Panc1 (cell line): ENCODE results near the gene OARD1. TPM values are rescaled to one million over a fixed set of nuclear protein-coding genes. Genes with fewer than 3 reads are reported as not detected.
A peak's percentile ranks its signal among the peaks of the same experiment; 100 is the strongest.

Experiments
- ATAC-seq: fragments of 200-7000 bp; cut with Tn5 transposase; 2 replicates; pipeline ENCODE4 v1.9.1; 2020; ENCODE audit warnings: mild to moderate bottlenecking, moderate library complexity
- BruUV-seq: library from RNA; stranded (reverse); fragments of 400-500 nt; replicated peaks from 2 replicates; lab custom pipeline; 2021; lab: Mats Ljungman, UMichigan
- CTCF ChIA-PET: fragments of 300-600 bp; sonication (Branson Sonifier 250); formaldehyde crosslinking; loops from one replicate; lab custom pipeline; 2022; ENCODE audit warnings: antibody characterized with exemption; lab: Charles Lee
- POLR2A ChIA-PET: fragments of 300-600 bp; sonication (Branson Sonifier 250); formaldehyde crosslinking; loops from one replicate; lab custom pipeline; 2022; ENCODE audit warnings: antibody characterized with exemption; lab: Charles Lee
- DNase-seq: peaks from one replicate; pipeline ENCODE4 v3.0.0-alpha.2; 2010; ENCODE audit warnings: low read depth, low spot score
- H3K27ac ChIP-seq: 2 replicates; pipeline ENCODE4 v1.5.1; 2011; ENCODE audit warnings: mild to moderate bottlenecking, low read length, inconsistent platforms
- H3K27me3 ChIP-seq: fragments of 200-500 bp; sonication (Bioruptor generic); 2 replicates; pipeline ENCODE4 v1.6.0; 2014; ENCODE audit warnings: low read length, inconsistent platforms; ENCODE audit not compliant: control insufficient read depth, insufficient read depth
- H3K36me3 ChIP-seq: fragments of 200-500 bp; sonication (Bioruptor generic); 2 replicates; pipeline ENCODE4 v1.5.1; 2014; ENCODE audit warnings: inconsistent platforms, mild to moderate bottlenecking, low read length, moderate library complexity; ENCODE audit not compliant: control insufficient read depth, insufficient read depth
- H3K4me1 ChIP-seq: 2 replicates; pipeline ENCODE4 v1.5.1; 2011; ENCODE audit warnings: inconsistent platforms, mild to moderate bottlenecking, low read length, moderate library complexity; ENCODE audit not compliant: control insufficient read depth, insufficient read depth
- H3K4me3 ChIP-seq, 2 experiments: 2 replicates each; pipeline ENCODE4 v1.5.1; 2011 to 2012; ENCODE audit warnings: low read depth in 2 of 2, low read length in 2 of 2, mild to moderate bottlenecking in 2 of 2, inconsistent platforms in 1 of 2, moderate library complexity in 1 of 2
- H3K9me3 ChIP-seq: fragments of 200-500 bp; sonication (Bioruptor generic); 2 replicates; pipeline ENCODE4 v1.5.1; 2014; ENCODE audit warnings: low read depth, mild to moderate bottlenecking, inconsistent platforms, low read length, moderate library complexity; ENCODE audit not compliant: control insufficient read depth, insufficient read depth
- CTCF ChIP-seq: fragments of 450-650 bp; IDR thresholded peaks from 2 replicates; pipeline ENCODE4 v1.5.1; 2017; ENCODE audit warnings: mild to moderate bottlenecking
- POLR2AphosphoS5 ChIP-seq: IDR thresholded peaks from 2 replicates; pipeline ENCODE4 v1.6.1; 2012; ENCODE audit warnings: mild to moderate bottlenecking, low read depth, low read length, moderate library complexity
- REST ChIP-seq, 2 experiments: IDR thresholded peaks; 2 replicates each; pipeline ENCODE4 v1.6.1; 2011 to 2012; ENCODE audit warnings: low read depth in 2 of 2, control low read depth in 1 of 2, low read length in 1 of 2, mild to moderate bottlenecking in 1 of 2, moderate library complexity in 1 of 2; ENCODE audit not compliant: insufficient read depth in 1 of 2
- SIN3A ChIP-seq: IDR thresholded peaks from 2 replicates; pipeline ENCODE4 v1.6.1; 2012; ENCODE audit warnings: low read depth, mild to moderate bottlenecking, low read length, moderate library complexity, borderline replicate concordance; ENCODE audit not compliant: insufficient read depth
- TCF7L2 ChIP-seq: IDR thresholded peaks from 2 replicates; pipeline ENCODE4 v1.6.1; 2011; ENCODE audit warnings: mild to moderate bottlenecking, low read depth, low read length, inconsistent platforms
- in situ Hi-C: cut with HindIII; loops from 2 replicates; pipeline ENCODE4 v1.10.0; 2016; ENCODE audit warnings: low sequenced_read_pairs, low pct_unique_long_range_greater_than_20kb
- intact Hi-C: fragments of 100-400 bp; cut with micrococcal nuclease; formaldehyde crosslinking; loops from one replicate; pipeline ENCODE4 v1.10.0; 2022; ENCODE audit not compliant: unreplicated experiment
- total RNA-seq: library from RNA; stranded (reverse); gene quantifications from one replicate; pipeline ENCODE4 v1.2.1, GENCODE V29; 2021; ENCODE audit not compliant: unreplicated experiment

OARD1 gene
- total RNA-seq, 1 experiment from 2014 or later, result 18.2 TPM

GRCh38 chr6:41073968-41074691 is 2.0 kb upstream of the OARD1 start:
- Histone ChIP-seq H3K27ac (peak overlapping the region; percentile 94), H3K27me3 (no peaks in the 10 kb centered on the region), H3K4me1 (peaks cover 17% of the 10 kb centered on the region), H3K4me3 (peak overlapping the region; percentile 96 to 97), H3K9me3 (no peaks in the 10 kb centered on the region), H3K36me3 (peaks cover 5% of the 10 kb centered on the region)
- in situ Hi-C loops, result no loop called here
- no peak for DNase-seq
- TF ChIP-seq REST (IDR thresholded peaks at IDR 0.05; ENCODE audit: insufficient read depth in 1 of 2, low read depth in 2 of 2, low read length in 1 of 2) (no peak), TCF7L2 (no peak), SIN3A (no peak)
- CTCF ChIA-PET, result no interaction called here
- intact Hi-C loops, result no loop called here
- POLR2A ChIA-PET, result interaction anchor here (0.9 kb wide), 1 partner anchor 11 kb away, joined by 10 read pairs; no protein-coding TSS in a partner anchor
- ATAC-seq, result no peak
- TSS peak; percentile 84 for BruUV-seq

GRCh38 chr6:41073203-41073967 is 1.2 kb upstream of the OARD1 start:
- POLR2A ChIA-PET, result no interaction called here
- H3K27ac ChIP-seq, result peak overlapping the region; percentile 94
- ATAC-seq (peak; percentile 40), DNase-seq (no peak)
- intact Hi-C loops, result no loop called here
- H3K9me3 ChIP-seq, result no peaks in the 10 kb centered on the region
- no TSS peak for BruUV-seq
- no peaks in the 10 kb centered on the region for H3K27me3 ChIP-seq
- peaks cover 17% of the 10 kb centered on the region for H3K4me1 ChIP-seq
- H3K4me3 ChIP-seq, result peak overlapping the region; percentile 96 to 97
- in situ Hi-C loops, result no loop called here
- TF ChIP-seq CTCF (peak; percentile 29), SIN3A (no peak; the same call in 1 of the 2 replicates), TCF7L2 (no peak), POLR2AphosphoS5 (peak; percentile 70)
- H3K36me3 ChIP-seq, result no peaks in the 10 kb centered on the region; the same call in 1 of the 2 replicates
- CTCF ChIA-PET, result no interaction called here
